ENCODE measurements around the gene SLC2A10. TPM values are rescaled to one million over a fixed set of nuclear protein-coding genes. Genes with fewer than 3 reads are reported as not detected.

The SLC2A10 gene
- total and polyA plus RNA-seq, 2 donors (not counting 3 experiments of a cell fraction or from before 2014, with no cell fraction given), result 11.2 to 13.6 TPM

- no peaks in the 10 kb centered on the region for H3K9me3 ChIP-seq (replicated peaks; ENCODE audit: control insufficient read depth, insufficient read depth, low read length)
- intact Hi-C loops (cut with micrococcal nuclease) (no loop called here), dilution Hi-C loops (cut with MboI; ENCODE audit: extremely low pct_ligation_motif_present, low sequenced_read_pairs) (no loop called here)
- no peaks in the 10 kb centered on the region for H3K79me2 ChIP-seq (ENCODE audit: control insufficient read depth, insufficient read depth, low read length)
- no peaks in the 10 kb centered on the region for H3K4me1 ChIP-seq (ENCODE audit: control insufficient read depth, extremely low read depth, insufficient read depth, low read length)
- BruUV-seq (replicated peaks), result no TSS peak
- FAIRE-seq (no peak), DNase-seq (ENCODE audit: low read depth, low spot score) (no peak)
- H3K36me3 ChIP-seq (ENCODE audit: control insufficient read depth in 2 of 2, extremely low read depth in 1 of 2, insufficient read depth in 2 of 2, low read length in 2 of 2), result no peaks in the 10 kb centered on the region
- H3K27ac ChIP-seq (ENCODE audit: insufficient read depth, low read depth, low read length), result no peak overlapping the region
- no peak overlapping the region for H3K9ac ChIP-seq (replicated peaks; ENCODE audit: extremely low read depth, insufficient read depth, low read length)
- no peak overlapping the region for H3K4me3 ChIP-seq (replicated peaks in 1 of 3; ENCODE audit: insufficient read depth in 1 of 3, low read depth in 1 of 3, low read length in 3 of 3)
- TF ChIP-seq FOS (IDR thresholded peaks at IDR 0.05; ENCODE audit: borderline replicate concordance, insufficient read depth, low read length) (no peak), JUN (IDR thresholded peaks at IDR 0.05; ENCODE audit: borderline replicate concordance, insufficient read depth, insufficient read length, low read depth) (no peak), POLR2AphosphoS5 (IDR thresholded peaks at IDR 0.05; ENCODE audit: insufficient read depth, low read depth, low read length) (no peak), POLR2A (IDR thresholded peaks at IDR 0.05; ENCODE audit: low read depth, low read length) (no peak), GATA2 (IDR thresholded peaks at IDR 0.05; ENCODE audit: insufficient read depth, insufficient read length, low read depth, low read length) (no peak), MYC (IDR thresholded peaks at IDR 0.05; ENCODE audit: low read depth, low read length) (no peak), EZH2 (IDR thresholded peaks at IDR 0.05; ENCODE audit: borderline replicate concordance, low read depth, low read length, severe bottlenecking) (no peak)
- TF ChIP-seq, protein P1, sequence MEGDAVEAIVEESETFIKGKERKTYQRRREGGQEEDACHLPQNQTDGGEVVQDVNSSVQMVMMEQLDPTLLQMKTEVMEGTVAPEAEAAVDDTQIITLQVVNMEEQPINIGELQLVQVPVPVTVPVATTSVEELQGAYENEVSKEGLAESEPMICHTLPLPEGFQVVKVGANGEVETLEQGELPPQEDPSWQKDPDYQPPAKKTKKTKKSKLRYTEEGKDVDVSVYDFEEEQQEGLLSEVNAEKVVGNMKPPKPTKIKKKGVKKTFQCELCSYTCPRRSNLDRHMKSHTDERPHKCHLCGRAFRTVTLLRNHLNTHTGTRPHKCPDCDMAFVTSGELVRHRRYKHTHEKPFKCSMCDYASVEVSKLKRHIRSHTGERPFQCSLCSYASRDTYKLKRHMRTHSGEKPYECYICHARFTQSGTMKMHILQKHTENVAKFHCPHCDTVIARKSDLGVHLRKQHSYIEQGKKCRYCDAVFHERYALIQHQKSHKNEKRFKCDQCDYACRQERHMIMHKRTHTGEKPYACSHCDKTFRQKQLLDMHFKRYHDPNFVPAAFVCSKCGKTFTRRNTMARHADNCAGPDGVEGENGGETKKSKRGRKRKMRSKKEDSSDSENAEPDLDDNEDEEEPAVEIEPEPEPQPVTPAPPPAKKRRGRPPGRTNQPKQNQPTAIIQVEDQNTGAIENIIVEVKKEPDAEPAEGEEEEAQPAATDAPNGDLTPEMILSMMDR (IDR thresholded peaks at IDR 0.05; ENCODE audit: extremely low read depth in 1 of 2, insufficient read depth in 1 of 2, low read depth in 1 of 2, low read length in 2 of 2), result no peak
- TF ChIP-seq, protein P2, sequence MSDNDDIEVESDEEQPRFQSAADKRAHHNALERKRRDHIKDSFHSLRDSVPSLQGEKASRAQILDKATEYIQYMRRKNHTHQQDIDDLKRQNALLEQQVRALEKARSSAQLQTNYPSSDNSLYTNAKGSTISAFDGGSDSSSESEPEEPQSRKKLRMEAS (IDR thresholded peaks at IDR 0.05; ENCODE audit: insufficient read depth, insufficient read length), result no peak
- ChIA-PET CTCF (interaction anchor here (1.0 kb wide), 1 partner anchor 29 kb away, joined by 3 read pairs; no protein-coding TSS in a partner anchor), POLR2A (no interaction called here)
- H3K9me1 ChIP-seq (replicated peaks; ENCODE audit: control insufficient read depth, extremely low read depth, insufficient read depth, low read length), result no peaks in the 10 kb centered on the region
- H4K20me1 ChIP-seq (replicated peaks; ENCODE audit: control insufficient read depth, extremely low read depth, insufficient read depth, low read length), result no peaks in the 10 kb centered on the region
- no peak overlapping the region for H3K4me2 ChIP-seq (ENCODE audit: insufficient read depth, low read length)
- no peak overlapping the region for H2AFZ ChIP-seq (ENCODE audit: low read depth, low read length)
- H3K27me3 ChIP-seq (ENCODE audit: control insufficient read depth in 2 of 2, insufficient read depth in 2 of 2, low read length in 2 of 2), result no peaks in the 10 kb centered on the region
Measured at GRCh38 chr20:46720019-46720418, 10.6 kb downstream of the SLC2A10 start.

All from endothelial cell of umbilical vein (primary cell).